MG63 (cell line): Measurements from ENCODE around the gene DPP10. TPM values are rescaled to one million over a fixed set of nuclear protein-coding genes. Genes with fewer than 3 reads are reported as not detected.
"Not testable (repeated sequence)": the region's sequence is repeated elsewhere in the genome, so short reads cannot be mapped to it uniquely, and the experiment has no call there.

Source experiments
- DNase-seq: peaks from one replicate; pipeline ENCODE4 v3.0.0-alpha.2; 2020
- H3K27me3 ChIP-seq: fragments of 250-450 bp; sonication (Bioruptor Pico); 2 replicates; pipeline ENCODE4 v1.5.1; 2020; ENCODE audit warnings: mild to moderate bottlenecking, moderate library complexity
- H3K36me3 ChIP-seq: fragments of 250-450 bp; sonication (Bioruptor Pico); 2 replicates; pipeline ENCODE4 v1.5.1; 2020; ENCODE audit warnings: mild to moderate bottlenecking, moderate library complexity
- H3K4me3 ChIP-seq: fragments of 250-450 bp; sonication (Bioruptor Pico); 2 replicates; pipeline ENCODE4 v1.5.1; 2020; ENCODE audit warnings: mild to moderate bottlenecking, moderate library complexity
- H3K9me3 ChIP-seq: fragments of 250-450 bp; sonication (Bioruptor Pico); 2 replicates; pipeline ENCODE4 v1.5.1; 2020; ENCODE audit warnings: mild to moderate bottlenecking, moderate library complexity
- total RNA-seq: library from RNA; depleted of rRNA; stranded (reverse); fragments of >200 nt; shearing (Covaris generic); gene quantifications from 2 replicates; pipeline ENCODE4 v1.2.3, GENCODE V29; 2014; ENCODE audit warnings: low replicate concordance

Gene DPP10
- total RNA-seq, 1 experiment from 2014 or later = 6.4 TPM

DNA sequence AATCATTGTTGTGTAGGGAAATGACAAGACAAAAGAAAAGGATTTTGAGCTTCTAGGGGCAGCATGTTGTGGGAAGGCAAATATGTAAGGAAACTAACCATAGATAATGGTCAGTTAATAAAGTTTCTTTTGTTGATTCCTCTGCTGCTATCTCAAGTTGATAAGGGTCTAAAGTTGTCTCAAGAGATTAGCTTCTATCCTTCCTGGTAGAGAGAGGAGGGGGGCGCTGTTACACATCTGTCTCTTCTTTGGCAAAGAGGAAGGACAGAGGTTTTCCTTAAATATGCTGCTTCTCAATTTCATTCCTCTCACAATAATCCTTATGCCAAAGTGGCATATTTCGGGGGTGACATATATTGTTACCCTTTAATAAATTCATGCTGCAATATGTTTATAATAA is 944.0 kb downstream of the DPP10 start:
- H3K4me3 ChIP-seq = no peak overlapping the region
- H3K27me3 ChIP-seq = no peaks in the 10 kb centered on the region
- H3K36me3 ChIP-seq = no peaks in the 10 kb centered on the region
- peaks cover 8% of the 10 kb centered on the region; the same call in 1 of the 2 replicates for H3K9me3 ChIP-seq
- DNase-seq = no peak

- Histone ChIP-seq H3K27me3 (no peaks in the 10 kb centered on the region), H3K36me3 (no peaks in the 10 kb centered on the region), H3K4me3 (no peak overlapping the region), H3K9me3 (no peaks in the 10 kb centered on the region)
- no peak for DNase-seq
Observed at GRCh38 chr2:115389024-115389423, 946.6 kb downstream of the DPP10 start.

- no peak for DNase-seq
- H3K36me3 ChIP-seq = no peaks in the 10 kb centered on the region
- no peak overlapping the region for H3K4me3 ChIP-seq
- no peaks in the 10 kb centered on the region for H3K27me3 ChIP-seq
- no peaks in the 10 kb centered on the region for H3K9me3 ChIP-seq
Observed at GRCh38 chr2:115389898-115390565, 947.6 kb downstream of the DPP10 start.

DNA sequence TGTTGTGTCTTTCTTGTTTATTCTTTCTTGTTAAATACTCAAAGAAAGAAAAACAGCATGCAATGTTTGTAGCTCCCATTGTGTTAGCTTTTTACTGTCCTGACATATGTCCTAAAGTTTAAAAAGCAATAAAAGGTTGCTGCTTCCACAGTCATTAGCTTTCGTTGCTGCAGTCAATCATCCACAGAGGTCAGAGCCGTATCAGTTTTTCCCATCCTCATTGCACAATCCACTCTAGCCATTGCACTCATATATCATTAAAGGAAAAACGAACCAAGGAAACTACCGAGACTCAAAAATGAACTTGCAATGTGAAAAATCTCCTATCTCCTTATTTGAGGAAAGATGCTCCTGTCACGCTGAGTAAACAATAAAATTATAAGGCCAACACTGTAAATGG is 954.1 kb downstream of the DPP10 start:
- Histone ChIP-seq H3K36me3 (no peaks in the 10 kb centered on the region), H3K9me3 (no peaks in the 10 kb centered on the region; the same call in 1 of the 2 replicates), H3K27me3 (no peaks in the 10 kb centered on the region), H3K4me3 (no peak overlapping the region)
- DNase-seq = no peak

DNA sequence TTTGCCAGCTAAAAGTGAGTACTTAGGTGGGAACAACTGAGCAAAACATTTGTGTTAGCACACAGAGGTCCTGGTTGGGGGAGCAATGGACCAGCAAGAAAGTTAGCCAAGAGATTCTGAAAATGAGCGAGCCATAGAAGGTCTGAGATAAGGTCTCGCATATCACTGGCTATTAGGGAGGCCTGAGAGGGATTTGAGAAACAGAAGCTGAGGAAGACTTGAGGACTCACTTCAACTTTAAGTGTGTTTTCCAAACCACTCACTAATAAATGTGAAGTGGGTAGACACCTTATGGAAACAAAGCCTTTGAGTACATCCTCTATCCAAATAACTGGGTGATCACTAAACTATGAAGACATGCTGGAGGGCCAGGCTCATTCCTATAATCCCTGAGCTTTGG is 958.5 kb downstream of the DPP10 start:
- no peak for DNase-seq
- Histone ChIP-seq H3K36me3 (no peaks in the 10 kb centered on the region), H3K27me3 (no peaks in the 10 kb centered on the region), H3K4me3 (no peak overlapping the region), H3K9me3 (no peaks in the 10 kb centered on the region; the same call in 1 of the 2 replicates)

- Histone ChIP-seq H3K4me3 (no peak overlapping the region), H3K36me3 (no peaks in the 10 kb centered on the region), H3K9me3 (no peaks in the 10 kb centered on the region), H3K27me3 (no peaks in the 10 kb centered on the region)
- no peak for DNase-seq
Observed at GRCh38 chr2:115412501-115412900, 970.1 kb downstream of the DPP10 start.

DNA sequence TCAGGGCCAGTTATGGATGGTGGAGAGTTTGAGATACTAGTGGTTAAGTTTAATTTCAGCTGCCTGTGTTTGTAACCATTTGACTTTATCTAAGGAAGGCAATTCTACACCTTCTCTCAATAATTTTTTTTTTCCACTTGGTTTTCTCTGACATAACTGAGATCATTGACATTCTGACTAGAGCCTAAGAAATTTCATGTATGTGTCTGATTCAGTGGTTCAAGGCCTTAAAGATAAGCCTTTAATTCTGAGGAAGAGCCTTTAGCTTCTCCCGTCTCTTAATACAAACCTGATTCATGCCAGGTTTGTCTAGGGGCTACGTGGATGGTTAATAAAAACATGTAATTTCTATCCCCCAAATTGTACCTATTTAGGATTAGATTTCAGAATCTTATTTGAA is 971.4 kb downstream of the DPP10 start:
- H3K4me3 ChIP-seq = no peak overlapping the region
- no peaks in the 10 kb centered on the region for H3K9me3 ChIP-seq
- no peak for DNase-seq
- no peaks in the 10 kb centered on the region for H3K36me3 ChIP-seq
- H3K27me3 ChIP-seq = no peaks in the 10 kb centered on the region

- Histone ChIP-seq H3K9me3 (no peaks in the 10 kb centered on the region), H3K36me3 (no peaks in the 10 kb centered on the region), H3K4me3 (no peak overlapping the region), H3K27me3 (no peaks in the 10 kb centered on the region)
- no peak for DNase-seq
Observed at GRCh38 chr2:115414466-115414865, 972.0 kb downstream of the DPP10 start.

- H3K4me3 ChIP-seq = no peak overlapping the region
- H3K36me3 ChIP-seq = no peaks in the 10 kb centered on the region
- H3K9me3 ChIP-seq = no peaks in the 10 kb centered on the region
- DNase-seq = no peak
- no peaks in the 10 kb centered on the region for H3K27me3 ChIP-seq
Observed at GRCh38 chr2:115422004-115422634, 979.7 kb downstream of the DPP10 start.

DNA sequence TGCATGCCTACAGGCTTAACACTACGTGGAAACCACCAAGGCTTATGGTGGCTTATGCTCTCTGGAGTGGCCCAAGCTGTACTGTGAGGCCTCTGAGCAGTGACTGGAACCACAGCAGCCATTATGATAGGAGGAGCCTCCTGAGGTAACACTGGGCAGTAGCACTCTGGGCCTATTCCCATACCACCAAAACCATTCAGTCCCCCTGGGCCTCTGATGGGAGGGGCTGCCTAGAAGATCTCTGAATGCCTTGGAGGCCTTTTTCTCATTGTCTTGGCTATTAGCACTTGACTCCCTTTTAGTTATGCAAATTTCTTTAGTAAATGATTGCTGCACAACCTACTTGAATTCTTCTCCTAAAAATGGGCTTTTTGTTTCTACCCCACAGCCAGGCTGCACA is 985.0 kb downstream of the DPP10 start:
- DNase-seq = no peak
- no peak overlapping the region for H3K4me3 ChIP-seq
- no peaks in the 10 kb centered on the region for H3K36me3 ChIP-seq
- no peaks in the 10 kb centered on the region for H3K9me3 ChIP-seq
- no peaks in the 10 kb centered on the region for H3K27me3 ChIP-seq

GRCh38 chr2:115440746-115441145 is 998.3 kb downstream of the DPP10 start:
- not testable (repeated sequence) for H3K27me3 ChIP-seq, H3K9me3 ChIP-seq, H3K4me3 ChIP-seq, H3K36me3 ChIP-seq, DNase-seq

- H3K9me3 ChIP-seq = peaks cover 1% of the 10 kb centered on the region; the same call in 1 of the 2 replicates
- H3K27me3 ChIP-seq = no peaks in the 10 kb centered on the region
- no peak for DNase-seq
- H3K4me3 ChIP-seq = no peak overlapping the region
- H3K36me3 ChIP-seq = no peaks in the 10 kb centered on the region
Observed at GRCh38 chr2:115443539-115444185, 1001.2 kb downstream of the DPP10 start.

GRCh38 chr2:115460008-115460407 is 1017.6 kb downstream of the DPP10 start:
- DNase-seq = no peak
- Histone ChIP-seq H3K36me3 (no peaks in the 10 kb centered on the region), H3K4me3 (no peak overlapping the region), H3K9me3 (no peaks in the 10 kb centered on the region), H3K27me3 (no peaks in the 10 kb centered on the region)

GRCh38 chr2:115480741-115481140 is 1038.3 kb downstream of the DPP10 start:
- Histone ChIP-seq H3K4me3 (no peak overlapping the region), H3K27me3 (no peaks in the 10 kb centered on the region), H3K36me3 (no peaks in the 10 kb centered on the region), H3K9me3 (peaks cover 8% of the 10 kb centered on the region)
- DNase-seq = no peak

GRCh38 chr2:115481842-115482241 is 1039.4 kb downstream of the DPP10 start:
- Histone ChIP-seq H3K36me3 (no peaks in the 10 kb centered on the region), H3K4me3 (no peak overlapping the region), H3K9me3 (peaks cover 12% of the 10 kb centered on the region), H3K27me3 (no peaks in the 10 kb centered on the region)
- DNase-seq = no peak

DNA sequence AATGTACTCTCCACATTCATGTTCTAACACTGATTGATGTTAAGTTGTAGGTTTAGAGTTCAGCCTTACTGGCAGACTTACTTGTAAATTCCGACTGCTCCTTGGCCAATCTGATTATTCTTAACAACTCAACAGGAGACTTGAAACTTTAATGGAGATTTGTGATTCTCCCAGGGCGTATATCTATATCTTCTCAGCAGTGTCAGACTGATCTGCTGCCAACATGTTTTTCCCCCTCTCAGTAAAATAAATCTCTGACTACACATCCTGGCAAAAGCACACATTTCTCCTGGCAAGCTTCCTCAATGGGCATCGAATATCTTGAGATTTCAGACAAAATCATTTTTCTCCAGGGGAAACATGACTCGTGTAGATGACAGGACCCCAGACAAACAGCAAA is 1041.2 kb downstream of the DPP10 start:
- peak; percentile 63 for DNase-seq
- H3K36me3 ChIP-seq = no peaks in the 10 kb centered on the region
- peaks cover 5% of the 10 kb centered on the region for H3K9me3 ChIP-seq
- no peaks in the 10 kb centered on the region for H3K27me3 ChIP-seq
- H3K4me3 ChIP-seq = no peak overlapping the region

- Histone ChIP-seq H3K36me3 (no peaks in the 10 kb centered on the region), H3K4me3 (no peak overlapping the region), H3K9me3 (peaks cover 5% of the 10 kb centered on the region; the same call in 1 of the 2 replicates), H3K27me3 (no peaks in the 10 kb centered on the region)
- peak; percentile 24 for DNase-seq
Observed at GRCh38 chr2:115484486-115484885, 1042.0 kb downstream of the DPP10 start.

GRCh38 chr2:115484983-115485382 is 1042.5 kb downstream of the DPP10 start:
- H3K4me3 ChIP-seq = no peak overlapping the region
- H3K36me3 ChIP-seq = no peaks in the 10 kb centered on the region
- peaks cover 7% of the 10 kb centered on the region for H3K9me3 ChIP-seq
- DNase-seq = no peak
- no peaks in the 10 kb centered on the region for H3K27me3 ChIP-seq
